ENCODE results near the gene CARMIL1. TPM values are rescaled to one million over a fixed set of nuclear protein-coding genes. Genes with fewer than 3 reads are reported as not detected.
"Not testable (repeated sequence)": the region's sequence is repeated elsewhere in the genome, so short reads cannot be mapped to it uniquely, and the experiment has no call there.

CARMIL1 gene
- total RNA-seq, 1 donor from 2014 or later, result 22.5 TPM

GRCh38 chr6:25366903-25367545 is 87.8 kb downstream of the CARMIL1 start:
- DNase-seq (ENCODE audit: low read depth), result no peak

DNA sequence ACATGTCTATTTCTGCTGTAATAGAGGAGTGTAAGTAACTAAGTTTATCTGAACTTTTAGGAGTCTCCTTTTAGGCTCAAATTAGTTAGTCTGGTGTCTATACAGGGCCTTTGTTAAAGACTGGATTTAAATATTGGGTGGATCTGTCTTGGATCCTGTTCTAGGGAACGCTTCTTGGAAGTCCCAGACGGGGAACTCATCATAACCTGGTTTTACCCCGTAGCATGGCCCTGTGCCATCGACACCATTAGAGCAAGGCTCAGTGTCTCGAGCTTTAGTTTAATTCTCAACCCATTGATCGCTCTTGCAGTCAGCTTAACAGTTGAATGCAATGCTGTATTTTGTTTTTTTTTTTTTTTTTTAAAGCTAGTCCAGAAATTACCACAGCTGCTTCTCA is 89.9 kb downstream of the CARMIL1 start:
- DNase-seq (ENCODE audit: low read depth), result no peak

GRCh38 chr6:25369433-25370177 is 90.4 kb downstream of the CARMIL1 start:
- DNase-seq (ENCODE audit: low read depth), result peak; percentile 87

DNA sequence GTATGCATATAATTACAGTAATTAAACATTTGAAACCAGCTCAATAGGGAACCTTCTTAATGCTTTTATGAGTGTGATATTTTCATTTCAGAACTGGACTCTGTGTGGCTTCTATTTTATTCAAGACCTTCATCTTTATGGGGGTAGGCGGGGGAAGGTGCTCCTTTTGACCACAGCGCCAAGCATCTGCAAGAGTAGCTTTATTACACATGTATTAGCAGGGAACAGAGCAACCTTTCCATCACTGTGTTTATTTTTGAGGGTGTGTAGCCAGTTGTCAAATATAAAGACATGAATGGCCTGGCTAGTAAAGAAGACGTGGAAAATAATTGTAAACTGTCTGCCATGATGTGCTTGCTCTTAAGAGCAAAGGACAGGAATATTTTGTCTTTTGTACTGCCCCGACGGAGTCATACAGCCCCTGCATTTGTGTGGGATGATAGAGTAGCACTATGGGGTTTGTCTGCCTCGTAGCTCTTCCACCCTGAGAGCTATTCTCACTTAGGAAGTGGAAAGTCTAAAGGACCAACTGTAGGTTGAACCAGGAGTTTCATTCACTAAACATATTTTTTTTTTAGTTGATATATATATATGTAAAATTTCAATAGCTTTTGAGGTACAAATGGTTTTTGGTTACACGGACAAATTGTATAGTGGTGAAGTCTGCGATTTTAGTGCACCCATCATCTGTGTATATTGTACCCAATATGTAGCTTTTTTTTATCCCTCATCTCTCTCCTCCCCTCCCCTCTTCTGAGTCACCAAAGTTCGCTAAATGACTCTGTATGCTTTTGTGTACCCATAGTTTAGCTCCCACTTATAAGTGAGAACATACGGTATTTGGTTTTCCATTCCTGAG is 91.2 kb downstream of the CARMIL1 start:
- DNase-seq (ENCODE audit: low read depth), result no peak

- DNase-seq (ENCODE audit: low read depth), result no peak
Measured at GRCh38 chr6:25371037-25371347, 91.8 kb downstream of the CARMIL1 start.

DNA sequence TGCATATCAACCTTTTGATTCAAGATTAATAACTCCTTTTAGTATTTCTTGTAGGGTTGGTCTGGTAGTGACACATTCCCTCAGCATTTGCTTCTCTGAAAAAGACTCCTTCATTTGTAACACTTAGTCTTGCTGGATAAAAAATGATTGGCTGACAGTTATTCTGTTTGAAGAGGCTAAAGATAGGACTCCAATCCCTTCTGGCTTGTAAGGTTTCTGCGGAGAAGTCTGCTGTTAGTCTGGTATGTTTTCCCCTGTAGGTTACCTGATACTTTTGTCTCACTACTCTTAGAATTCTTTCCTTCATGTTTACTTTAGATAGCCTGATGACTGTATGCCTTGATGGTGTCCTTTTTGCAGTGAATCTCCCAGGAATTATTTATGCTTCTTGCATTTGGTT is 96.0 kb downstream of the CARMIL1 start:
- DNase-seq (ENCODE audit: low read depth), result no peak

DNA sequence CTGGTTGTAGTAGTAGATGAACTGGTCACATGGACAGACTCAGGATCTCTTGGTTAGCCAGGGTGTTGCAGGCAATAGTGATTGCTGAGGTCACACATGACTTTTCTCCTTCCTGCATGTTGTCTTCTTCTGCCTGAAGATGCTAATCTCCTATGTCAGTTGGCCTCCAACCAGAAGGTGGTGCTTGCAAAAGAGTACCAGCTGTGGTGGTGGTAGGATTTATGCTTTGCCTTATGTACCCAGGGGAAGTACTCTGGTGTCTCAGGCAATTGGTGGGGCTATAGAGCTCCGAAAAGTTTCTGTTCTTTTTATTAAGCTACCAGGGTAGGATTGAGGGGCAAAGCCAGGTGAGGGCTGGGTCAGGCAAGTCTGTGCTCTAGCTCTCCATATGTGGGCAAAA is 98.5 kb downstream of the CARMIL1 start:
- DNase-seq (ENCODE audit: low read depth), result no peak

DNA sequence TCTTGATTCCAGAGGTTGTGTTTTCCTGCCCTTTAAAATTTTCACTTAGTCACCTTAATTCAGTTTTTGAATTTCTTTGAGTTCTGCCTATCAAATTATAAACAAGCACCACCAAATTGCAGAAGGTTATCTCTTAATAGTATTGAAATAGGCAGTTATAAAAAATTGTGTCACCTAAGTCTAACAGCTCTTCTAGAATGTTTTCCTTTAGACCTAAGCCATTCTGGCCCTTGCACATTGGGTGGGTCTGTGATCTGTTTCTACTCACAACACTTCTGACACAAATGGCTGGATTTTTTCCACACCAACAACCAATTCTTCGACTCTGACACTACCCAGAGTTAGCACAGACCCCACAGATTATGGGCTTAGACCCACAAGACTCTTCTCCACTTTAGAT is 101.9 kb downstream of the CARMIL1 start:
- no peak for DNase-seq (ENCODE audit: low read depth)

- DNase-seq (ENCODE audit: low read depth), result not testable (repeated sequence)
Measured at GRCh38 chr6:25382476-25382875, 103.3 kb downstream of the CARMIL1 start.

DNA sequence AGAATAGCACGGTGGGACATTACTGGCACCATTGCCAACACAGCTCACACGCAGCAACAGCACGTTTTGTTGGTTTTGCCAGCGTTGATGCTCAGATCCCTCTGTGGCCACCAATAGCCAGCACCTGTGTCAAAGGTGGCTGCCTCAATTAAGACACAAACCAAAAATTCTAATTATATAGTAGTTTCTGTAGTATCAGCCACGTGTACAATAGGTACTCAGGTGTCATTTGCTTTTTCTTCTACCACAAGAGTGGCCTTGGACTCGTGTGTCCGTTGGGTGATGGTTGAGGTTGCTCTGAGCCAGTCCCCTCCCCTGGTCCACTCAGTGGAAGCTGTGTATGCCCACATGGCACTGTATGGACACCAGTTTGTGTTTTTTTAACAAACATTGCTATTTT is 105.1 kb downstream of the CARMIL1 start:
- no peak for DNase-seq (ENCODE audit: low read depth)

DNA sequence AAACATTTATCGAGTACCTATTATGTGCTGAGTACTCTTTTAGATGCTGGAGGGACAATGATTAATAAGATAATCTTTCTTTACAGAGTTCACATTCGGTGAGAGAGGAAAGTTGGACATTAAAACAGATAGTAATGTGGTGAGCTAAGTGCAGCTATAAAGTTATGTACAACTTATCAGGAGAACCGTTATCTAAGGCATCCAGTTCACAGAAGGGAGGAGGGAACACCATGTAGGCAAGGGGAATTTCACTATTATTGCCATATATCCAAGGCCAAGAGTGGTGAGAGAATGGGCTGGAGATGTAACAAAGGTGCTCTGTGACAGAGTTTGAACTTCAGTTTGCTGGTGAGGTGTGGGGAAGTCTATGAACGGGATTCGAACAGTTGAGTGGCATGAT is 105.8 kb downstream of the CARMIL1 start:
- no peak for DNase-seq (ENCODE audit: low read depth)

DNA sequence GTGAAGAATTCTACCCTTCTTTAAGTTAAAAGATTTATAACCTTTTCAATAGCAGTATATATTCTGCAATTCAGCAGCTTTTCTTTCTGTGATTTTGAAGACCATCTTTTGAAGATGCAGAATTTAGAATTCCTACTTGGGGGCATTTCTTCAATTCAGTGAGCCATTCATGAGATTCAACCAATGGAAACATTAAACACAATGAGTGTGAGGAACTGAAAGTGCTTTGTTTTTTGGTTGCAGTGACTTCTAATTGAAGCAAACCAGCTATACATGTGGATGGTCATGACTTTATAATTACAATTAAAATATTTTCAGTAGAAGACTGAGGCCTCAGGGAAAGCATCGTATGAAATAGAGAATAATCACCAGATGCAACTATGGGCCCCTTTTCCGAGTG is 108.3 kb downstream of the CARMIL1 start:
- no peak for DNase-seq (ENCODE audit: low read depth)

DNA sequence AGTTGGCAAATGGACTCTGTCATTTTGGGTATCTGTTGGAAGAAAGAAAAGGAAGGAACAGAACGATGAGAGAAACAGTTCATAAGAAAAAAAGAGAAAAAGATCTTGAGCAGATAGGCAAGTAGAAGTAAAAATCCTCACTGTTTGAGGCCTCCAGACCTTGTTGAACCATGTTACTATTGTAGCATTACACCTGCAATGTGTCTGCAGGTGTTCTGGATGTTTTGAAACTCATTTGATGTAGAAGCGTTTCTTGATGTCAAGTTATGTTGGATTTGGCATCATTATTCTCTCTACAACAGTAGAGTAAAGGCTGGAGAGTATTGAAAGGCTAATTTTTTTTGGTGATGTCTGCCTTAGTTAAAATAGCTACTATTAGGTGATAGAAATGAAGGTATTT is 108.7 kb downstream of the CARMIL1 start:
- DNase-seq (ENCODE audit: low read depth), result no peak

- DNase-seq (ENCODE audit: low read depth), result no peak
Measured at GRCh38 chr6:25388776-25389175, 109.6 kb downstream of the CARMIL1 start.

DNA sequence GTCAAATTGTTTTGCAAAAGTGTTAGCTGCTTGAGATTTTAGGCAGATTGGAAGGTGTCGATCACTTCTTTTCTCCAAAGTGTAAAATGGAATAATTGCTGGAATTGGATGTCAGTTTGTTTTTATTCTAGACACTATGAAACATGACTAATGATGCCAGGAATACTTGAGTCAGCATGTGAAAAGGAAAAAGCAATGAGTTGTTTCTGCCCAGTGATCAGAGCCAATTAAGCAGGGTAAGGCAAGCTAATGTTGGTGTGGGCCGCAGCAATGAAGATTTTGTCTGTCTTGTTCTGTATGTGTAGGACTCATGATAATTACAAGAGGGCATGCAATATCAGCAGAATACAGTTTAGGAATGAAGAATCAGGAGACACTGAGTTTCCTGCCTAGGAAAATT is 110.3 kb downstream of the CARMIL1 start:
- DNase-seq (ENCODE audit: low read depth), result peak; percentile 44

- DNase-seq (ENCODE audit: low read depth), result no peak
Measured at GRCh38 chr6:25392372-25392771, 113.2 kb downstream of the CARMIL1 start.

DNA sequence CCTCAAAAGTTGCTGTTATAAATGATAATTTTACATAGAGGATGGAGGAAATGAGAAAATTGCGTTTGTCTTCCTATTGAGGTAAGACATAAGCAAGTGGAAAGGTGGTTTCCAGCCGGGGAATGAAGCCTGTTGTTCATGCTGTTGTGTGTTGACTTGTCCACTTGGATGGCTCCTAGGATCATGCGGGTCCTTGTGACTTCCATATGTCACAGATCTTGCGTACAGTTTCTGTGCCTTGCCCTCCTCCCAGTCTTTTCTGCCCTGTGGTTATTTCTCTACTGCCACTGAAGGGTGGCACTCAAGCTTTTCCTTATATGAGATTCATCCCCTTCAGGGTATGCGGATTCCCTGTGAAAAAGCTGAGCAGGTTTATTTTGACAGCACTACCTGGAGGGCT is 116.6 kb downstream of the CARMIL1 start:
- no peak for DNase-seq (ENCODE audit: low read depth)

- DNase-seq (ENCODE audit: low read depth), result peak; percentile 20
Measured at GRCh38 chr6:25397406-25397805, 118.2 kb downstream of the CARMIL1 start.

DNA sequence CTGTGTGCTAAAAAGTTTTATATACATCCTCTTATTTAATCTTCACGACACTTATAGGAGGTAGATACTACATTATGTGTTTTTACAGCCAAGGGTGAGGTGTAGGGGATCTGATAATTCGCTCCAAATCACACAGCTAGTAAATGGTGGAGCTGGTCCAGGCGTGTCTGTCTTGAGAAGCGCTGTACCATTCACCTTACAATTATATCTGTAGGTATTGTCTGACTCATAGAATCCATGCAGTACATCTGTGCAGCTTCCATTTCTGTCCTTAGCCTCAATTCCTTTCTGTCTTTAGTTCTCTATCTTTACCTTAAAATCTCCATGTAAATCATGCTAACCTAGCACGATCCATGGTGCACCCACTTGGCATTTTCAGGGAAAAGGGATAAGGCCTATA is 120.7 kb downstream of the CARMIL1 start:
- DNase-seq (ENCODE audit: low read depth), result no peak

GRCh38 chr6:25401711-25402110 is 122.5 kb downstream of the CARMIL1 start:
- no peak for DNase-seq (ENCODE audit: low read depth)

GRCh38 chr6:25402125-25402524 is 123.0 kb downstream of the CARMIL1 start:
- no peak for DNase-seq (ENCODE audit: low read depth)

- no peak for DNase-seq (ENCODE audit: low read depth)
Measured at GRCh38 chr6:25403150-25403549, 124.0 kb downstream of the CARMIL1 start.

Measured in myocyte (in vitro differentiated cells).